Cerebellar cortex (tissue), 1 donor: ENCODE data around the gene ZDHHC24.

Experiments used
- DNase-seq: peaks from one replicate; pipeline ENCODE4 v3.0.0-alpha.2; 2015; ENCODE audit warnings: low spot score

Gene ZDHHC24

DNA sequence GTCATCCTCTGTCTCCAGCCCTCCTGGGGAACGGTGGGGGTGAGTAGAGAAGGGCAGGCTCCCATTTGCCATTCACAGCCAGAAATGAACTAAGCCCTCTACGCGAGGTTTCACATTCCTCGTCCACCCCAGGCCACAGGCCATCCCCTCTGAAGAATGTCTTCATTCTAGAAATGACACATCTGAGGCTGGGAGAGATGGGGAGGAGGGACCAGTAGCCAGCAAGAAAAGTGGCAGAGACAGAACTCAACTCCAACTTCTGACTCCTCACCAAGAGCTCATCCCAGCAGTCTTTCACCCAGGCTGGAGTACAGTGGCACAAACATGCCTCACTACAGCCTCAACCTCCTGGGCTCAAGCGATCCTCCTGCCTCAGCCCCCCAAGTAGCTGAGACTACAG is 19.1 kb upstream of the ZDHHC24 start:
- no peak for DNase-seq

DNA sequence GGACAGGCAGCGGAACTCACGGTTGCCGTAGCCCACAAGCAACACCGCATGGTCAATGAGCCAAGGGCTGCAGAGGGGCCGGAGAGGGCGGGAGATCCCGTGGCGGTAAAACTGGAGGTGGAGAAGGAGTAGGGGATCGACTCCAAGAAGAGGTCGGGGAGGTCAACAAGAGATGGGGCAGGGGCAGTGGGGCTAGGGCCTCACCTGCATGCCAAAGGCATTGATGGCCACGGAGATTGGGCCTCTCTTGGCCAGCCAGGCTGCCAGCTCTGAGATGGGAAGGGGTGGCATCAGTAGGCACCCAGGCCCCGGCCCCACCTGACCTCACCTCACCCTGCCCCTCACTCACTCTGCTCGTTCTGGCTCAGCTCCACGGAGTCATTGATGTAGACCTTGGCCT is 18.7 kb upstream of the ZDHHC24 start:
- DNase-seq, result no peak

DNA sequence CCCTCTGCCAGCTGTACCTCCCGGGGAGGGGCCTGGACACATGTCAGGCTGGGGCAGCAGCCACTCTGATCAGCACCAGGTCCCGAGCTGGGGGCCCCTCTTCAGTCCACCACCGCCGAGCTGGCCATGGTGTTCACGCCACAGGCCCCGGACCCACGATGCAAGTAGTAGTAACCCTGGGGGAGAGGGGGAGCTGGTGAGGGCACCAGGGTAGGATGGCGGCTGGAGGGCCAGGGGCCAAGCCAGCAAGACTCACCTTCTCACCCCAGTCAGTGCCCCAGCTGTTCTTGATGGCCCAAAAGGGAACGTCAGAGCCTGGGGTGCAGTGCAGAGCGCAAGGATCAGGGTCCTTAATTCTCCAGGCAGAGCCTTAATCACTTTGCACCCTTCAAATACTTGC is 18.0 kb upstream of the ZDHHC24 start:
- DNase-seq, result no peak

DNA sequence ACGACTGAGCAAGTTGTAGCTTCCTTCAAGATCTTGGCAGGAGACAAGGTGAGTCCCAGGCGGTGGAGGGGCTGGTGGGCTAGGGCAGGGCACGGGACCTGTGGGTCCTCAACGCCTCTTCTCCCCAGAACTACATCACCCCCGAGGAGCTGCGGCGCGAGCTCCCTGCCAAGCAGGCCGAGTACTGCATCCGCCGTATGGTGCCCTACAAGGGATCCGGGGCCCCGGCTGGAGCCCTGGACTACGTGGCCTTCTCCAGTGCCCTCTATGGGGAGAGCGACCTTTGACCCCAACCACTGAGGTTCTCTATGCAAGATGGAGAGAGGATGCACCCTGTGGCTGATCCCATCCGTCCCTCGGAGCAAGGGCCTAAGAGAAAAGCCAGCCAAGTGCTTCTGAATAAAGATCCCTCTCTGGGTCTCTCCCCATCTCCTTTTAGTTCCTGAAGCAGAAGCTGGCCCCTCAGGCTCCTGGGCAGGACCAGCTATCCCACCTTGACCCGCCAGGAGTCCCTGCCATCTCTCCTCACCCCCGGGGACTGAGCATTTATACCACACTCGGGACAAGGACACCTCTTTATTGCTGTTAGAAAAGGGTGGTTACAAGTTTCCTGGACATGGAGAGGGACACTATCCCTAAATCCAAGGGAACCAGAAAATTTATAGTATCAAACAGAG is 17.2 kb upstream of the ZDHHC24 start:
- DNase-seq, result no peak

DNA sequence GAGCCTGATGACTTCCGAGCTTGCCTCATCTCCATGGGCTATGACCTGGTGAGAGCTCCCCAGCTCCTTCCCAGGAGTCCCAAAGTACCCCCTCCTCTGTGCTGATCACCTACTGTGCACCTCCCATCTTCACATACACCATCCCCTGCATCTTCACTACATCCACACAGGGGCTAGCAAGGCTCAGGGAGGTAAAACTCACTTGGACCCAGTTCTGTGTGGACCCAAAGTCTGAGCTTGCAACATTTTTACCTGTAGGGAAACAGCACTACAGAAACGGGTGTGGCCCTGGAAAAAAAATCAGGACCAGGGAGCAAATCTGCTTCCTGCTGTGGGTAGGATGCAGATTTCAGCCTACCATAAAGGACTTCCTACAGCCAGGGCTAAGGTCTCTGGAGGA is 16.4 kb upstream of the ZDHHC24 start:
- peak; percentile 47 for DNase-seq

DNA sequence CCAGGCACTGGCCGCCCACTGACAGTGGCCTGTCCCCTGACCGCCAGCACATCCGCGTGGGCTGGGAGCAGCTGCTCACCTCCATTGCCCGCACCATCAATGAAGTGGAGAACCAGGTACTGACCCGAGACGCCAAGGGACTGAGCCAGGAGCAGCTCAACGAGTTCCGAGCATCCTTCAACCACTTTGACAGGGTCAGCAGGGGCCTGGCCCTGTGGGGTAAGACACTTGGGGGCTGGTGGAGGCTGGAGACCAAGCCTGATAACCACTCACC is 16.1 kb upstream of the ZDHHC24 start:
- DNase-seq, result no peak

DNA sequence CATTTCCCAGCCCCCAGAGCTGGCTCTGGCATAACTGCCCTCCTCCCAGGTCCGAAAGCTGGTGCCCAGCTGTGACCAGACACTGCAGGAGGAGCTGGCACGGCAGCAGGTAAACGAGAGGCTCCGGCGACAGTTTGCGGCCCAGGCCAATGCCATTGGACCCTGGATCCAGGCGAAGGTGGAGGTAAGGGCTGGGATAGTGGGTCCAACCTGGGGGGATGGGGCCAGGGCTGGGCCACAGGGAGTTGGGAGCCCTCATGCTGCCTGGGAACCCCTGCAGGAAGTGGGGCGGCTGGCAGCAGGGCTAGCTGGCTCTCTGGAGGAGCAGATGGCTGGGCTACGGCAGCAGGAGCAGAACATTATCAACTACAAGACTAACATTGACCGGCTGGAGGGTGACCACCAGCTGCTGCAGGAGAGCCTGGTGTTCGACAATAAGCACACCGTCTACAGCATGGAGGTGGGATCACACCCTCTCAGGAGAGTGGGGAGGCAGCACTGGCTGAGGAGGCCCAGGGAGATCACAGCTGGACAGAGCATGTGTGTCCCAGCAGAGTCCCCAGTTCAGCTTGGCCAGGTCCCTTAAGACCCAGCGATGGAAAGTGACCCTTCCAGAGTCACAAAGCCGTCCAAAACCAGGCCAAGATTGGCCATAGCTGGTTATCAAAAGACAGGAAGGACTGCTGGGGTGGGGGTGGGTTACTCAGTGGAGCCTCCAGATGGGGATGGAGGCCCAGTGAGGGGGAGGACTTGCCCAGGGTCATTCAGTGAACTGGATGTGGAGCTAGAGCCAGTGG is 15.5 kb upstream of the ZDHHC24 start:
- peak; percentile 61 for DNase-seq

DNA sequence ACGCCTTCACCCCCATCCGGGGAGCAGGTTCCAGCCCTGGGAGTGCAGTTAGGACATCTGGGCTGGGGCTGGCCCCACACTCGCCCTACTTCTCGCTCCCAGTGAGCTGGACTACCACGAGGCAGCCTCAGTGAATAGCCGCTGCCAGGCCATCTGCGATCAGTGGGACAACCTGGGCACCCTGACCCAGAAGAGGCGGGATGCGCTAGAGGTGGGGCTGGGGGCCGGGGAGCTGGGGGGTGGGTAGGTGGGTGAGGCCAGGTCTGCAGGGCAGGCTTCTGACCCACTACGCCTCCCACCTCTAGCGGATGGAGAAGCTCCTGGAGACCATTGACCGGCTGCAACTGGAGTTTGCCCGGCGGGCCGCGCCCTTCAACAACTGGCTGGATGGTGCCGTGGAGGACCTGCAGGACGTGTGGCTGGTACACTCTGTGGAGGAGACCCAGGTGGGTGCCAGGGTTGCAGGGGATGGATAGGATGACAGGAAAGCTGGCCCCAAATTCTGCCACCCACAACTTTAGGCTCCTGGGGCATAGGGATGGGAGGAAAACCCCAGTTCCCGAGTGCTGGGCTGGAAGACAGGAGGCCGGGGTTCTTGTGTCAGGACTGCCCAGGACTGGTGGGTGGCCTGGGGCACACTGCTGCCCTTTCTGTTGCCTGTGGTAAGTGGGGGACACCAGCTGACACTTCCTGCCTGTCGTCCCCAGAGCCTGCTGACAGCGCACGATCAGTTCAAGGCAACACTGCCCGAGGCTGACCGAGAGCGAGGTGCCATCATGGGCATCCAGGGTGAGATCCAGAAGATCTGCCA is 14.2 kb upstream of the ZDHHC24 start:
- DNase-seq, result no peak

DNA sequence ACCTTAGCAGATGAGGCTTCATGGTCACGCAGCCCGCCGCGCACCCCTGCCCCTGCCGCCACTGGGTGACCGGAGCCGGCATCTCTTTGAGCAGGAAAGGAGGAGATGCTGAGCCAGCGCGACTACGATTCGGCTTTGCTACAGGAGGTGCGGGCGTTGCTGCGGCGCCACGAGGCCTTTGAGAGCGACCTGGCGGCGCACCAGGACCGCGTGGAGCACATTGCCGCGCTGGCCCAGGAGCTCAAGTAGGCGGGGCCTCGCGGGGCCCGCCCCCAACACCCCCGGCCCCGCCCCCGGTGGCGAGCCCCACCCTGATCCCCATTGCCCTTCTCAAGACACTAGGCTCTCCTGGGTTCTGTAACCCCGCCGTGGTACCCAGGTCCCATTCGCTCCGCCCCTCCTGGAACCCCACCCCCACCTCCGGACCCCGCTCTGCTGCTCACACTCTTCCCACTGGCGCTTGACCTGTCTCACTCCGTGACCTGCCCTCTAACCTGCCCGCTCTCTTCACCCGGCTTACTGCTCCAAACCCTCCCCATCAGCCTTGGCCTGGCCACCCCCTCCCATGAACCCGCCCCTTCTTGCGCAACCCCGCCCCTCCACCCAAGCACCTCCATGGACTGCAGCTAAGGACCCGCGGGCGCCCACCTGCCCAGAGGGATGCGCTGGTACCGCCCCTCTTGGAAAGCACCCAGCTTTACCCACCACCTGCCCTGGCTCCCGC is 13.5 kb upstream of the ZDHHC24 start:
- peak; percentile 59 for DNase-seq

DNA sequence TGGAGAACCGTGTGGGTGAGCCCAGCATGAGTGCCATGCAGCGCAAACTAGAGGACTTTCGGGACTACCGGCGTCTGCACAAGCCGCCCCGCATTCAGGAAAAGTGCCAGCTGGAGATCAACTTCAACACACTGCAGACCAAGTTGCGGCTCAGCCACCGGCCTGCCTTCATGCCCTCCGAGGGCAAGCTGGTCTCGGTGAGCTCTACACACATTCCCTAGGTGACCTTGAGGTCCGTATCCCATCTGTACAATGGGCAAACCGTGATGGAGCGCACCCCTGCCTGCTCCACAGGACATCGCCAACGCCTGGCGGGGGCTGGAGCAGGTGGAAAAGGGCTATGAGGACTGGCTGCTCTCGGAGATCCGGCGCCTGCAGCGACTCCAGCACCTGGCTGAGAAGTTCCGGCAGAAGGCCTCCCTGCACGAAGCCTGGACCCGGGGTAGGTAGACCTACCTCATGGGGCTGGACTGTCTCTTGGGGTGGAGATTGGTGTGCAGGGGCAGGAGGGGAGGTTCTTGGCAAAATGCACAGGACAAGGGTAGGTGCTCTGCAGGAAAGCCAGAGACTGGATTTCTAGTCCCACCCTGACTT is 12.0 kb upstream of the ZDHHC24 start:
- DNase-seq, result no peak

DNA sequence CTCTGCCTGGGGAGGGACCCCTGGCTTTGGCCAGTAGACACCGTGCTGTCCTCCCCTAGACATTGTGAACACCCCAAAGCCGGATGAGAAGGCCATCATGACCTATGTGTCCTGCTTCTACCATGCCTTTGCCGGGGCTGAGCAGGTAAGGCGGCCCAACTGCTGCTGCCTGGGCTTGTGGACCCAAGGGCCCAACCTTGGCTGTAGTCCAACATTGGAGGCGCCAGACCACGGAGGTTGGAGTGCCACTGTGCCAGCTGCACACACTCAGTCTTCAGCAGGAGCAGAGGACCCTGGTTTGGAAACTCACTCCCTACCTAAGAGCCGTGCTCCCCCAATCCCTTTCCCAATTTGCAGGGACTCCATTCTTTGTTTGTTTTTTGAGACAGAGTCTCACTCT is 10.2 kb upstream of the ZDHHC24 start:
- DNase-seq, result no peak

DNA sequence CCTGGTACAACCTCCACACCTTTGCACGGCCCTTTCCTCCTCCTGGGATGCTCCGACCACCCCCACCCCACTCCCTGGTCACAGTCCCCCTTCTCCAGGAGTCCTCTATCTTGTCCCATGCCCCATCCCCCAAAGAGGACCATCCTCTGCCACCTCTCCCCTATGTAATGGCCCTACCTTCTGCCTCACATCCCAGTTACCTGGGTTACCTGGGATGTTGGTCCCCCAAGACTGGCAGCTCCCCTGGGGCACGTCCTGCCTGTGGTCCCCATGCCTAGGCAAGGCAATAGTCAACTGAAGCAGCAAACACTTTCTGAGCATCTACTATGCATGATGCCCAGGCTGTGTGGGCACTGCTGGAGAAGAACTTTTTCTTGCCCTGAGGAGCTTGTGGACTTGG is 9.6 kb upstream of the ZDHHC24 start:
- DNase-seq, result no peak

DNA sequence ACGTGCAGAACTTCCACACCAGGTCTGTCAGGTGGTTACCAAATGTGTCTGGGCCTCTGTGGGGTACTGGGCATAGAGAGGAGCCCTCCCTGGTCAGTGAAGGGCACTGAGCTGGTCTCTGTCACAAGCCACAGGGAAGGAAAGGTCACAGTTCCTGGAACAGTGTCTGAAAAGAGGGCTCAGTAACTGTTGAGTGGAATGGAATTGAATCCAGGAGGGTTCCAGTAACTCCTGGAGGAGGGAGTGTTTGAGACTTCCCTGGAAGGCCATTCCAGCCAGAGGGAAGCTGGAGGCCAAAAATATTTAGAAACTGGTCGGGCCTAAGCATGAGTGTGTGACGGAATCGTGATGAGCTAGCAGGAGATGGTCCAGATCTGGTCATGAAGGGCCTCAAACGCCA is 8.8 kb upstream of the ZDHHC24 start:
- DNase-seq, result no peak

DNA sequence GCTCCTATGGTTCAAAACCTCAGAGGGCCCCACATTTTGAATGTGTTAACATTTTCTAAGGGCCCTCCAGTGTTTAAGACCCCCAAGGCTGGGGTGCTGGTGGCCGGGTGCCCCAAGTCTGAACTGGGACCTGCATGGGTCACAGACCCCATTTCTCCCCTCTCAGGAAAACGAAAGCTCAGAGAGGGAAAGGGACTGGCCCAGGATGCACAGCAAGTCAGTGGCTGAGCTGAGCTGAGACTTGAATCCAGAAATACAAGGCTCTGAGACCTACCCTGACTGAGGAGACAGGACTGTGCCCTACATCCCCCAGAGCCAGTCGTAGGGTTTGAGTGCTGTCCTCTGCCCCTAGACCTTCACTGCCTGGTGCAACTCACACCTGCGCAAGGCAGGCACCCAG is 5.0 kb upstream of the ZDHHC24 start:
- no peak for DNase-seq

DNA sequence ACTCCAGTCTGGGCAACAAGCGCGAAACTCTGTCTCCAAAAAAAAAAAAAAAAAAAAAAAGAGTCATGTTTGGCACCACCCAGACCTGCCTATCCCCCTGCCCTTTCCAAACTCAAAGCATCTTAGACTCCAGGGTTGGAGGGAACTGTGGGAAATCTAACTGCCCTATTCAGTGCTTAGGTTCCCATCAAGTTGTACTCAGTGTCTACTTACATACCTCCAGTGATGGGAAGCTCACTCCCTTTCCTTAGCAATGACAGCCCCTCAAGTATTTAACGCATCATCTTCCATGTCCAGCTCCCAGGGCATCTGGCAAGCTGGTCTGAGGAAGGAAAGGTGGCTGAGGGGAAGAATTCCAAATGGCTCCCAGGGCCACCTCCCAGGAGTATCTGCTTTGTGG is 3.8 kb upstream of the ZDHHC24 start:
- no peak for DNase-seq

DNA sequence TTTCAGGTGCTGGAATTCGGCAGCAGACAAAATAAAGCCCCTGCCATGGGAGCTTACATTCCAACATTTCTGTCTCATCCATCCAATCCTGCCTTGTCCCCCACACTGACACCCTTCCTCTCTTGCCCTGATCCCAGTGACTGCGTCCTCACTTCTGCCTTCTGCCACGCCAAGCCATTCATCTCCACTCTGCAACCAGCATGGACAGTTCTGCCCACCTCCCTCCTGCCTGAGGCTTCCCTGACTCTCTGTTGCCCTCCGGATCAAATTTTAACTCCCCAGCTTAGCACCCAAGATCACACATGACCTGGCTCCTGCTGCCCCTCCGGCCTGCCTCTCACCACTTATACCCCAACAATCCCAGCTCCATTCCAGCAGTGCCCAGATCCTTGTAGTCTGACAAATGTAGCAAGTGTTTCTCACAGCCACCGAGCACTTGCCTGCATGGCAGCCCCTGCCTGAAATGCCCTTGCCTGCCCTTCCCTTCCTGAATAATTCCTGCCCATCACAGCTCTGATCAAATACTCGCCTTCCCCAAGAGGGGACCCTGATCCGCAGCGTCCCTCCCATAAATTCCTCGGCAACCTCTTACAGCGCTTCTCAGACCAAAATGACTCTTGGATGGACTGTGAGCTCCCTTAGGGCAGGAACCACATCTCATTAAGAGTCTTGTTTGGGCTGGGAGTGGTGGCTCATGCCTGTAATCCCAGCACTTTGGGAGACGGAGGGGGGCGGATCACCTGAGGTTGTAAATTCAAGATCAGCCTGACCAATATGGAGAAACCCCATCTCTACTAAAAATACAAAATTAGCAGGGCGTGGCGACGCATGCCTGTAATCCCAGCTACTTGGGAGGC is 3.2 kb upstream of the ZDHHC24 start:
- no peak for DNase-seq

DNA sequence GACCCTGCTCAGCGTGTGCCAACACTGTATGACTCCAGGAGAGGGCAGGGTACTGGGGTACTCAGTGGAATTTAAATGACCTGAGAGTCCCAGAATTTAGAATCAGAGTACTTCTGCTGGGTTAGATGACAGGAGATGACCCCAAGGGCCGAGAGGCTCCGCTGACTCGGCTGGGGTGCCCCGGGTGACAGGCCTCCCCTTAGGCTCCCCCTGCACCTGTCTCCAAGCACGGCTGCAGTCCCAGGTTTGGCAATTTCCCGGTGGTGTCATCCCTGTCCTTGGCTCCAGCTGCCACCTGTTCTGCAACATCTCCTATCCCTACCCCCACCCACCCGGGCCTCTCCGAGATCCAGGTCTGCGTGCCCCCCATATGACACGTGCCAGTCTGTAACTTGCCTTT is 2.2 kb upstream of the ZDHHC24 start:
- DNase-seq, result no peak

DNA sequence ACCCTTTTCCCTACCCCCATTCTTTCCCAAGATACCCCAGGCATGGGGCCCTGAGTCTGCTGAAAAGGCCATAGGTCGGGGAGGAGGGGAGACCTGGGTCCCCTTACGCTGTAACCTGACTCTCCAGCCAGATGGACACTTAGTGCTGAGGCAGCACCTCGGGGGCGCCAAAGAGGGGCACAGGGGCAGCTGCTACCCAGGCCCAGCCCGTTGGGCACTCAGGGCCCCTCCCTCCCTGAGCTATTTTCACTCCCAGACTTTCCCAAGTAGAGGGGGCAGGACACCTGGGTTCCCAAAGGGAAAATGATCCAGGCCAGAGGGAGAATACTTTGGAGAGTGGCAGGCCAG is 1.8 kb upstream of the ZDHHC24 start:
- DNase-seq, result no peak

DNA sequence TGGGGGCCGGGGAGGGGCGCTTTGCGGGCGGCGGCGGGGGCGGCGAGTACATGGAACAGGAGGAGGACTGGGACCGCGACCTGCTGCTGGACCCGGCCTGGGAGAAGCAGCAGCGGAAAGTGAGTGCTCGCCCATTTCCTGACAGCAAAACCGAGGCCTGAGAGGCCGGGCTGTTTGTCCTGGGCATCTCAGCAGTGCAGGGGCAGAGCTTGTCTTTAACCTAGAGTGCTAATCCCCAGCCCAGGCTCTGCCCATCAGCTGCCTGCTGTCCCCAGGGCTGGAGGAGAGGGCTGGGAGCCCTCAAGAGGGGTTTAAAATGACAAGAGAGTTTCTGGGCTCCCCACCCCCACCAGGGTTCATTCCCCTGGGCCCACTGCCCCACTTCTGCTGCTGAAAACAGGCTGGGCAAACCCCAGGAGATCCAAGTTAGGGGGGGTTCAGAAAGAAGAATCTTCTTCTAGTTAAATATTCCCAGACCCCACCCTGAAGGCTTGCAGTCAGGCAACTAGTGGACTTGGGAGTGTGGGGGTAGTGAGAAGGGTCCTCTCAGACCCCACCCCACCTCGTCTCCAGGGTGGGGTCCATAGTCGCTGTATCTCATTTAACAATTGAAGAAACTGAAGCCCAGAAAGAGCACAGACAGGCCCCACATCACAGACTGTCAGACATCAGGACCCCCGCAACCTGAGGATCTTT is 1.3 kb upstream of the ZDHHC24 start:
- DNase-seq, result no peak

DNA sequence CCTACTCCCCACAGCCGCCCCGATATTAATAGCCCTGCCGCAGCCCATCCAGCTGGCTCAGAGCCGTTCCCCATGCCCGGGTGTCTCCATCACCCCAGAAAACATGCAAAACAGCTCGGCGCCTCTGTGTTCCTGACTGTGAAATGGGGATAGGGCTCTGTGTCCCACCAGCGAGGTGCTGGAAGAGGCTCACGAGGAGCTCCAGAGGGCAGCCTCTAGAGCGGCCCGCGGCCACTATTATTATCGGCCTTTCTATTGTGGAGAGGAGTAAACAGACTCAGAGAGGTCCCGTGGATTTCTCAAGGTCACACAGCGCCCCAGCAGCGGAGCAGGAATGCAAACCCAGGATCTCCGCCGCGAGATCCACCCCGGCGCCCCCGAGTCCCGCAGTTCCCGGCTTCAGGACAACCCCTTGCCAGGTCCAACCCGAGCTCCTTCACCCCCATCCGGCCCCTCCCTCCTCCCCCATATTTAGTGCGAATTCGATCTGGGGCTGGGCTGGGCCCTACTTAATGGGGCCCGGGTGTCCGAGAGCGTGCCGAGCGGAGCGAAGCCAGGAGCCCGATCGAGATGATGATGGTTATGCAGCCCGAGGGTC is 619 bp upstream of the ZDHHC24 start, which contains the start of gene ACTN3:
Gene ACTN3, plus strand, starts transcription at position 536 of the 598 bp plus-strand sequence. Its CDS starts 35 bp downstream, at position 571.
- peak; percentile 77 for DNase-seq
